ENCODE results near the gene BET1L.
"Not testable (repeated sequence)": the region's sequence is repeated elsewhere in the genome, so short reads cannot be mapped to it uniquely, and the experiment has no call there.

BET1L gene

DNA sequence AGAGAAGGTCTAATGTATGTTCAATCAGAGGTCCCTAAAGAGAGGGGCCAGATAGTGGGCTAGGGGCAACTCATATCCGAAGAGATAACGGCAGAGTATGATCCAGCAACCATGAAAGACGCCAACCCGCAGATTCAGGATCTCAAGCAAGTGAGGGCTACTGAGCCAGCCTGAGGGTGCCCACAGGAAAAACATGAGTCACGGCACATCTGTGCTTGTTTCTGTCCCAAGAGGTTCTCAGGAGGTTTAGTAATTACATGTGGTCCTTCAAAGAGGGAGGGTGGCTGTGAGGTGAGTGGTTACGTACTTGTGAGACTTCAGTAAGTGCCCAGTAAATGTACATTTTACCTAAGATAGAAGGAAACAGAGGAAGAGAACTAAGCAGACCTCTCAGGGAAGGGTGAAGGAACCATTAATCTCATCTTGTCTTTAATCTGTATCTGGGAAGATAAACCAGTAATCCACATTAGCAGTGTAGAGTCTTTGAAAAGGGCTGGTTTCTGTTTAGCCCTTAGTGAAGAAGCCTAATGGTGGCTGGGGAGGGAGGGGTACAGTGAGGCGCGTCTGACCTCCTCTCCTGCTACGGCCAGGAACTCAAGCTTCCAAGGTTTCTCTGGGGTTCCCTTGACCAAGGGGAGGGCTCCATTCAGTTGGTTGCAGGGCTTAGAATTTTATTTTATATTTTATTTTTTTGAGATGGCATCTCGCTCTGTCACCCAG is 18.7 kb upstream of the BET1L start:
- no peak for DNase-seq

DNA sequence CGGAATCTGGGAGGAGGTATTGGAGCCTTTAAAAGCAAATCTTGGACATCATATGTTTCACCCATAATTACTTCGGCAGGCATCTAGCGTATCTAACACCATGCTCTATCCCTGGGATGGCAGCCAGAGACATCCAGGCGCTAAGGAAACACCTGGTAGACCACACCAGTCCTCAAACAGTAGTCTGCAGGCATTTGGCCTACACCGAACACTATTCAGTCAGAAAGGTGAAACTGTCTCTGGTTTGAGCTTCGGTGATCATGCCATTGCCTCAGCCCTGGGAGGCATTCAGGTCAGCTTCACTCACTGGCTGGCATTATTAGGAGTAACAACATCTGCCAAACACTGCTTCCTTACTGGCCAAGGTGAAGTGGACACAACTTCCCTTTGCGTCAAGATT is 17.2 kb upstream of the BET1L start:
- DNase-seq, result no peak

DNA sequence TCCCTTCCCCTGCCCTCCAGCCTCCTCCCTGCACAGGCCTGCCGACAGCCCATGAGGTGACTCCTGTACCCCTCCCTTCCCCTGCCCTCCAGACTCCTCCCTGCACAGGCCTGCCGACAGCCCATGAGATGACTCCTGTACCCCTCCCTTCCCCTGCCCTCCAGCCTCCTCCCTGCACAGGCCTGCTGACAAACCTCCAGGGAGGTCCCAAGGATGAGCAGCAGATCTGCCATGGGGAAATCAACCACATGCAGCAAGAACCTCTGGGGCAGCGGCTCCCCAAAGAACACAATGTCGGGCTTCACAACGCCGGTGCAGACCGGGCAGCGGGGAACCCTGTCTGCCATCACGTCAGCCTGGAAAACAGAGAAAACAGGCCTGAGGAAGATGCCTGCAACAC is 16.7 kb upstream of the BET1L start:
- DNase-seq, result no peak

DNA sequence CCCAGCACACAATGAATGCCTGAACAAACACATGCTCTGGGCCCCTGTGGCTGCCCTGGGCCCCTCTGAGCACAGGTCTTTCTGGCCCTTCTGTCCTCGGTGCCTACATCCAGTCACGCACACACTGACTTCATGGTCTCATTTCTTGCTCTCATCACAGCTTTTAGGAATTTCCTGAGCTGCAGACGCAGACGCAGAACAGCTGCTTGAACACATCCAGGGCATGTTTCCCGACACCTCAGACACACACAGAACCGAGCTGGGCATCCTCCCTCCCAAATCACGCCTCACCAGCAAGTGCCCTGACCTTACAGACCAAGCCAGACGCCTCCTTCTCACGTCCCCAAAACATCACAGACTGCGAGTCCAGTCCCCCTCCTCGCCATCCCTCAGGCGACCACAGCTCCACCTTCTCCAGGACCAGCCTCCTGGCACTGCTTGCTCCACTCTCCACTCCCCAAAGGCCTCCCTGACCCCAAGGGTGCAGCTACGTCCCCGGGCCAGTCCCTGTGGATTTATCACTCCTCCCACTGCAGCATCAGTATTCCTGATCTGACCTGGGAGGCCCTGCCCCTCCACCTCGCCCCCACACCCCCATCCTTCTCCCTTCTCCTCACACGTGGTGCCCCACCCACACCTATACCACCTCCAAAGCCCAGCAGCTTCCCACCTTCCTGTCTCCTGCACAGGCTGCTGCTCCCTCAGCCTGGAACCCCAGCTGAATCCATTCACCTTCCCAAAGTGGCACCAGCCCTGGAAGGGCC is 16.0 kb upstream of the BET1L start:
- no peak for DNase-seq

DNA sequence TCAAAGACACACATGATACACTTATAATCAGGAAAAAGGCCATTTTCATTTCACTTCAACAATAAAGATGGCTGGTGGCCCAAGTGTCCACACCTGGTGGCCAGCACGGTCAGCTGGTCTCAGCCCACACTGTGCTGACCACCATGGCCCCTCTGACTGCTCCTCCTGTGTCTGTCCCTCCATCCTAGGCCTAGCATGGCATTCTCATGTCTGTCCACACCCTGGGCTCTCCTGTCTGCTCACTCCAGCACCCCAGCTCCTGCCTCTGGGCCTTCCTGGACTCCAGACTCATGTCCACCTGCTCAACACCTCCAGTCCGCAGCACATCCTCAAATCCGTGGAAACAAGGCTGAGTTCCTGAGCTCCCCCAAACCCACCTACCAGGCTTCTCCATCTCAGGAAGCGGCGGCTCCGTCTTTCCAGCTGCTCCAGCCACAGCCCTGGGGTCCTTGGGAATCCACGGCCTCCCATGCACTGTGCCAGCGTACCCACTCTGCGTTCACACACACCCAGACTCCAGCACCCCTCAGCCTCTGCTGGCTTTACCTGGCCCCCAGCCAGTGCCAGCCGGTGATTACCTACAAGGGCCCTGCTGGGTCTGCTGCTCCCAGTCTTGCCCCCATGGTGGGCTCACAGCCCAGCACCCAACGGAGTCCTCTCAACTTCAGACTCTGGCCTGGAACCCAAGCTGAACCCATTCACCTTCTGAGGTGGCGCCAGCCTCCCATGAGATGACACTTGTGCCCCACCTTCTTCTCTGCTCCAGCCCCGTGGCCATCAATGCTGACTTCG is 15.0 kb upstream of the BET1L start:
- no peak for DNase-seq

DNA sequence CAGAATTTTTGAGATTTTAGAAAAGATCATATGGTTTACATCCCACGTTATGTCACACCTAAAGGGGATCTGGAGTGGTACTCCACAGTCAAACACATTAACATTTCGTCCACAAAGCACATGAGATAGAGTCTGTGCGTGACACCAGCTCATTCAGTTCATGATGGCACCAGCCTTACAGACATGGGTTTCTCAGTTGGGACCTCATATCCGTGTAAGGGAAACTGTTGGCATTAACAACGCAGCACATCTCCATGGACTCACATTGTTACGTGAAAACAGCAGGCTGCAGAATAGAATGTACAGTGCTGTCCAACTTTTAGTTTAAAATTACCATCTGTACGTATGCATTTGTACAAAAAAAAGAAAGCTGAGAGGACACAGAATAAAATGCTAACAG is 14.3 kb upstream of the BET1L start:
- DNase-seq, result no peak

DNA sequence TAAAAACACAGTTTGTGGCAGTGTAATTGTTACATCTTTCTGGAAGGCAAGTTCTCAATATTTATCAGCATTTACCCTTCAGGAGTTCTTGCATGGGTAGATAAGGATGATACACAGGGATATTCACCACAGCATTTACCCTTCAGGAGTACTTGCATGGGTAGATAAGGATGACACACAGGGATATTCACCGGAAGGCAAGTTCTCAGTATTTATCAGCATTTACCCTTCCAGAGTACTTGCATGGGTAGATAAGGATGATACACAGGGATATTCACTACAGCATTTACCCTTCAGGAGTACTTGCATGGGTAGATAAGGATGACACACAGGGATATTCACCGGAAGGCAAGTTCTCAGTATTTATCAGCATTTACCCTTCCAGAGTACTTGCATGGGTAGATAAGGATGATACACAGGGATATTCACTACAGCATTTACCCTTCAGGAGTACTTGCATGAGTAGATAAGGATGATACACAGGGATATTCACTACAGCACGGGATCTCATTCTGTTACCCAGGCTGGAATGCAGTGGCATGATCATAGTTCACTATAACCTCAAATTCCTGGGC is 13.5 kb upstream of the BET1L start:
- not testable (repeated sequence) for DNase-seq

DNA sequence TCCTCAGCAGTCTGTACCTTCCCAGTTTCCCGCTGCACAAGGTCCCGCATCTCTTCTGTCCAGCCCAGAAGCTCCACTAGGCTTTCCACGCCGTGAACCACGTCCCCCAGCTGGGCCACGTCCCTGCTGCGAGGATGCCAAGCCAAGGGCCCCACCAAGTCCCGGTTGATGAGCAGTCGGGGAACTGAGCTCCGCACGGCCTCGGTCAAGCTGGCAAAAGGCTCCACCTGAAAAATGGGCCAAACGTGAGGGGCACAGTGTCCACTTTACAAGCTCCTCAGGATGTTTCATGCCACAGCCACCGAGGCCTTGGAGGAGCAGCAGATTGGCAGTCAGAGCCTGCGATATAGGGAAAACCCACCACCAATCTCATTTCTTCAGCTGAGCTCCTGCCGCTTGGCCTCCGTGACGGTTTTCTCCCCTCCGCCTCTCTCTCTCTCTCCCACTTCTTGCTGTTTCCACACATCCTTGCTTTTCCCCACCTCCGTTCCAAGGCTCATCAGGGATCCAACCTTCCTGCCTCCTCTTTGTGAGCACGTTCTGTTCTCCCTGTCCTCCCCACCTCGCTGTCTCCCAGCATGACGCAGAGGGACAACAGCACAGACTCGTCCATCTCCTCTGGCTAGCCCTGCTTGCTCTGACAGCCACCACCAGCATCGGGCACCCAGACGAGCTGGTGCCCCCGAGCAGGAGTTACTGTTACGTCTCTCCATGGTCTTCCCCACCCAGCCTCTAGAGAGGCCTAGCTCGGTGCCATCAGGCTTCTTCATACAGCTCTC is 11.8 kb upstream of the BET1L start:
- DNase-seq, result no peak

DNA sequence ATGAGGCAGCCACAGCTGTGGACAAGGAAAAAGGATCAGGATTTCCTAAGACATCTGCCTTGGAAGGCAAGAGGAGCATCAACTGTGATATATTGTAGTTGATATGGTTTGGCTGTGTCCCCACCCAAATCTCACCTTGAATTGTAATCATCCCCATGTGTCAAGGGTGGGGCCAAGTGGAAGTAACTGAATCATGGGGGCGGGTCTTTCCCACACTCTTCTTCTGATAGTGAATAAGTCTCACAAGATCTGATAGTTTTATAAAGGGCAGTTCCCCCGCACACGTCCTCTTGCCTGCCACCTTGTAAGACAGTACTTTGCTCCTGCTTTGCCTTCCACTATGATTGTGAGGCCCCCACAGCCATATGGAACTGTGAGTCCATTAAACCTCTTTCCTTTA is 10.5 kb upstream of the BET1L start:
- DNase-seq, result no peak

DNA sequence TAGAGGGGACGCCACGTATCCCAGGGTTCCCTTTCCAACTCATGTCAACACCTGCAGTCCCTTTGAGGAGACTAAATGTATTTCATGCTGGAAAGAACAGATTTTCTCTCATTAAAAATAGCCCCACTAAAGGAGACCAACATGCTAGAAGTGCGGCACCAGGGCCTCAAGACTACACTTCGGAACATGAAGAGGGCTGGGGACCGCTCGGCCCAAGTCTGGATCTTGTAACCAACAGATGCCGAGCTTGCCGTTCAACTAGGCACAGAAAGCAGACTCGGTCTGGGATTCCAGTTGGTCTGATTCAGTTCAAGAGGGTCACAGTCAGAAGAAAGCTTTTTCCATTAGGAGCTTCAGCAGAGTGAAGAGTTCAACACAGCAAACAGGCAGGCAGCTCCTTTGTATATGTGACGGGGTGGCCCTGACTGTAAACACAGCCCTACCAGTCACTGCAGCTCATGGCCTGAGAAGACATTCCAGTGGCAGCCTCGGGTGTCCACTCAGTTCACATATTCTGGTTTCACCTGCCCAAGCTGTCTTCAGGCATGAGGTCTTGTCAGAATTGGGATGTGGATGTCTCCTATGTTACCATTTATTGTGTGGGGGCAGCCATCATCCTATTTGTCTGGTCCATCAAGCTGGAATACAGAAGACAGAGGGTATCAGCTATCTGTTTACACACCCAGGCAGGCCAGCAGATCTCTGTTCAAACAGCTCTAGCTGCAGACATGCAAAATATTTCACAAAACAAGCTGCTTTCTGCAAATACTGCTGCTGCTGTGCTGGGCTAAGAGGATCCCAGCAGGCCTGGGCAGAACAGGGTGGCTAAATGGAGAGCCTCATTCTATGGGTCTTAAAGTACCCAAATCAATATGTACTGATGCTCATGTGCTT is 9.1 kb upstream of the BET1L start:
- DNase-seq, result no peak

DNA sequence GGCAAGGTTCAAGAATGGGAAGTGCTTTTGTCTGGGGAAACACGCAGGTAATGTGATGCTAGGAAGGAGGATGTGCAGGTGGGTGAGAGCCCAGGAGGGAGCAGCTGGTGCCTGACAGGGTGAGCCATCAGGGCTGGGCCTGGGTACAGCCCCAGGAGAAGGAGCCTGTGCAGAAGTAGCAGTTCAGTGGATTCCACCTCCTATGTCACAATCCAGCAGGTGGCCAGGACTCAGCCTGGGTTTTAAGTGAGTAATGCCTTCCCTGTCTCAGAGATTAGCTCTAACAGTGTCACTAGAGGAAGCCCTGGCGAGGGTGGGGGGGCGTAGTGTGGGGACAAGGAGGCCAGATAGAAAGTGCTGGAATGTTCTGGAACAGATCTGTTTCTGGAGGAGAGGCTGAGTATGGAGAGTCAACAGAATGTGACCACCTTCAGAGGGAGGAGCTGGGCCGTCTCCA is 8.4 kb upstream of the BET1L start:
- DNase-seq, result no peak

DNA sequence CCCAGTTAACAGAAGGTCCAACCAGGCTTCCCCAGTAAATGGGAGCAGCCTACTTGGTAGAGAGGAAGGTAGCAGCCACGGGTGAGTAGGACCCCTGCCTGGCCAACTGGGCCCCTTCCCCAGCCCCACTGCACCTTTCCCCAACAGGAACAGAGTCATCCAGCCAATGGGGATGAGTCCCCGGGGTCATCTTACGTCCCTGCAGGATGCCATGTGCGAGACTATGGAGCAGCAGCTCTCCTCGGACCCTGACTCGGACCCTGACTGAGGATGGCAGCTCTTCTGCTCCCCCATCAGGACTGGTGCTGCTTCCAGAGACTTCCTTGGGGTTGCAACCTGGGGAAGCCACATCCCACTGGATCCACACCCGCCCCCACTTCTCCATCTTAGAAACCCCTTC is 6.9 kb upstream of the BET1L start:
- DNase-seq, result no peak

DNA sequence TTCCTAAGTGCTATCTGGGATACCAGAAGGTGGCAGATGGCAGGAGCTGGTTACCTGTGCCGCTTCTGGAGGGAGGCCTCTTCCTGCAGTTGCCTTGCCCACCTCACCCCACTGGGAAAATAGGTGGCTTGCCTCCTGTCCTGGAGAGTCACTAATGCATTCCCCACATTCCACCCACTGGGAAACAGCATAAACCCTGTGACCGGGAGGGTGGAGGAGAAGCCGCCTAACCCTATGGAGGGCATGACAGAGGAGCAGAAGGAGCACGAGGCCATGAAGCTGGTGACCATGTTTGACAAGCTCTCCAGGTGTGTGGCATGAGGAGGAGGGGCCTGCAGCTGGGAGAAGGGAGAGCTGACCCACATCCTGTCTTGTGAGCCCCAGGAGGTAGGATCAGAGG is 5.9 kb upstream of the BET1L start:
- no peak for DNase-seq

DNA sequence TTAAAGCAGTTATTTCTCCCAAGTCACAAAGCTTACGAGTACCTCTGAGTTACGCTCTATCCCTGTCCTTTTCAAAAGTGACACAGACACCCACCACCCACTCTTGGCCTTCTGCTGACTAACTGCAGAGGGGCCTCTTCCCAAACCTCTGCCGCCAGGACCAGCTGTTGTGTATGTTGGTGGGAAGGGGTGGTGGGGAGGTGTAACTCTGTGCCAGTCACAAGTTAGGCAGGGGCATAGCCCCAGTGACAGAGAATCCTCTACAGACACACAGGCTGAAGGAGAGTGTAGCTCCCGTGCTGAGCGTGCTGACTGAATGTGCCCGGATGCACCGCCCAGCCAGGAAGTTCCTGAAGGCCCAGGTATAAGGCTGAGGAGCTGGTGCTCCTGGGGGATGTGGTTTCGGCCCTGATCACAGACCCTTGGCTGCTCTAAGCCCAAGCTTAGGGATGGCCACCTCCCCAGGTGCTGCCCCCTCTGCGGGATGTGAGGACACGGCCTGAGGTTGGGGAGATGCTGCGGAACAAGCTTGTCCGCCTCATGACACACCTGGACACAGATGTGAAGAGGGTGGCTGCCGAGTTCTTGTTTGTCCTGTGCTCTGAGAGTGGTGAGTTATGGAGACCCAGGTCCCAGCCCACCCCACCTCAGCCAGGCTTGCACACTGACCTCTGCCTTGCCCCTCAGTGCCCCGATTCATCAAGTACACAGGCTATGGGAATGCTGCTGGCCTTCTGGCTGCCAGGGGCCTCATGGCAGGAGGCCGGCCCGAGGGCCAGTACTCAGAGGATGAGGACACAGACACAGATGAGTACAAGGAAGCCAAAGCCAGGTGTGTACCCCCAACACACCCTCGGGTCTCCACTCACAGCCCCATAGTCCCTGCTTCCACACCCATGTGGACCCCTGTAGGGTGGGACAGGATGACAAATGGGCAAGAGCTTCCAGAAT is 5.2 kb upstream of the BET1L start:
- no peak for DNase-seq

DNA sequence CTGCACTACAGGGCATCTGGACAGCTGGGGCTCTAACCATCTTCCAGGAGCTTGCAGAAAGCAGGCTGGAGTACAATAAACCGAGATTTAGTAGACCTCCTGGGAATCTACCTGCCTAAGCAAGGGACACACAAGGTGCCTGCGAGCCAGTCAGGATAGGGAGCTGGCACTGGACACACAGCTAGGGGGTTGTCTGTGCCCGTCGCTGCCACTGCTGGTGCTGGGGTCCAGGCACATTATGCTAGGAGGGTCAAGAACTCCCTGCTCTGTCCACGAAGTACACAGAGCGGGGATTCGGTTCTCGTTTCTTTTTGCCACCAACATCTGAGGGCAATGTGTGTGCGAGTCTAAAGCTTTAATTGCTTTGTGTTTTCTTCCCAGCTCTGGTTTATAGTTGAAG is 4.5 kb upstream of the BET1L start:
- DNase-seq, result no peak

DNA sequence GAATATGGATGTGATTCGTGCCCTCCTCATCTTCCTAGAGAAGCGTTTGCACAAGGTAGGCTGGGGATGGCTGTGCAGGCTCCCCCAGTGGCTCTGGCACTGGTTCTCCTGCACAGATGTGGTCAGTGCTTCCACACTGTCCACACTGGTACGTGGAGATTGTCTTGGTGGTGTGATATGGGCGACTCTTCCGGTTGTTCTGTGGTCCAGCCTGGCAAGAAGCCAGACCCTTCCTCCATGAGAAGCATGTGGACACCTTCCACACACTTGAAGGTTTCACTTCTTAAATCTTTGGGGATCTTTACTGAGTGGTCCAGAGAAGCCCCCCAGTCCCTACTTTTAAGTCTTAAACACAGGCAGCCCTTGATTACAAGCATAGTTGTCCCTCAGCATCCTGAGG is 4.1 kb upstream of the BET1L start:
- no peak for DNase-seq

DNA sequence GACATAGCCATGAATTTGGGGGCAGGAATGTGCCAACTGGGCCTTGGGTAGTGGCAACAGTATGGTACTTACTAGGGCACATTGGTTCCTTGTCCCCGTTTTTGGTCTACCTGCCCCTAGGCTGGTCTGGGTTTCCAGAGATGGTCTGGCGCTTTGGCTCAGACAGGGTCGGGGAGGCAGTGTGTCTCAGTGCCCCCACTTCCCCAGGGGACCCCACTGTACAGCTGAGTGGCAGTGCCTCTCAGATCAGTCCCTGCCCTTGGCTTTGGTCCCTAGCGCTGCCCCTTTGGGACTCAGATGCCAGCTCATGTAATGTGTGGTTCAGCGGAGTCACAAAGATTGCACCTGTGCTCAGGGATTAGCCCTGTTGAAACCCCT is 3.6 kb upstream of the BET1L start:
- DNase-seq, result no peak

DNA sequence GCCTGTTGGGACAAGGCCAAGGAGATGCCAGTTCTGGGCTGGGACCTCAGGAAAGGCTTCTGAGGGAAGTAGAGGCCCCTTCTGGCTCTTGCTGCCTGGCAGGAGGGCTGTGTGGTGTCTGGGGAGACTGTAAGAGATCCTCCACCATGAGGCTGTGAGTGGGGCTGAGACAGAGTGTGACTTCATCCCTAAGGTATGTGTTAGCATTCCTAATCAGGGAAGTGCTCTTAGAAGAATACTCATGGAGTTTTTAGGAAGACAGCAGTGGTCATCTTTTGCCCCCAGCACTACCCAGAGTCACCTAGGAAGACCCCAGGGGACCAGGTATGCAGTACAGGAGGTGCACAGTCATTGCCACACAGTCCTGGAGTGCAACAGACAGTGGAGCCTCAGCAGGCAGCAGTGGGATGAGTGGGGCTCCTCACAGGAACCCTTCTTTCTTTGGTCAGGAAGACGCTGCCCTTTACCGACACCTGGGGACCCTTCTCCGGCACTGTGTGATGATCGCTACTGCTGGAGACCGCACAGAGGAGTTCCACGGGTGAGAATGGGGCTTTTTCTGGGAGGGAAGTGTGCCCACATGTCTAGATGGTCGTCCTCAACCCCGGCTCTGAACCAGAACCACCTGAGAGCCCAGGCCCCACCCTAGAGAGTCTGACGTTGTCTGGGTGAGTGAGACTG is 3.1 kb upstream of the BET1L start:
- no peak for DNase-seq

DNA sequence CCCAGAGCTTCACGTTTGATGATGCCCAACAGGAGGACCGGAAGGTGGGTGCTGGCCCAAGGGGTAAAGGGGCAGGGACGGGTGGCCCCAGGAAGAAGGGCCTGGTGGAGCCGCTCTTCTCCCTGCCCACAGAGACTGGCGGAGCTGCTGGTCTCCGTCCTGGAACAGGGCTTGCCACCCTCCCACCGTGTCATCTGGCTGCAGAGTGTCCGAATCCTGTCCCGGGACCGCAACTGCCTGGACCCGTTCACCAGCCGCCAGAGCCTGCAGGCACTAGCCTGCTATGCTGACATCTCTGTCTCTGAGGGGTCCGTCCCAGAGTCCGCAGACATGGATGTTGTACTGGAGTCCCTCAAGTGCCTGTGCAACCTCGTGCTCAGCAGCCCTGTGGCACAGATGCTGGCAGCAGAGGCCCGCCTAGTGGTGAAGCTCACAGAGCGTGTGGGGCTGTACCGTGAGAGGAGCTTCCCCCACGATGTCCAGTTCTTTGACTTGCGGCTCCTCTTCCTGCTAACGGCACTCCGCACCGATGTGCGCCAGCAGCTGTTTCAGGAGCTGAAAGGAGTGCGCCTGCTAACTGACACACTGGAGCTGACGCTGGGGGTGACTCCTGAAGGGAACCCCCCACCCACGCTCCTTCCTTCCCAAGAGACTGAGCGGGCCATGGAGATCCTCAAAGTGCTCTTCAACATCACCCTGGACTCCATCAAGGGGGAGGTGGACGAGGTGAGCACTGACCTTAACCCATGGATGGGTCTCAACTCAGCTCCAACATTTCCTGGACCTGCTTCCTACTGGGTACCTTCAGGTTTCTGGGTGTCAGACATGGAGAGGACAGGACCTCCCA is 2.3 kb upstream of the BET1L start:
- no peak for DNase-seq
